ENCODE data around the gene ECHDC3.

The ECHDC3 gene

DNA sequence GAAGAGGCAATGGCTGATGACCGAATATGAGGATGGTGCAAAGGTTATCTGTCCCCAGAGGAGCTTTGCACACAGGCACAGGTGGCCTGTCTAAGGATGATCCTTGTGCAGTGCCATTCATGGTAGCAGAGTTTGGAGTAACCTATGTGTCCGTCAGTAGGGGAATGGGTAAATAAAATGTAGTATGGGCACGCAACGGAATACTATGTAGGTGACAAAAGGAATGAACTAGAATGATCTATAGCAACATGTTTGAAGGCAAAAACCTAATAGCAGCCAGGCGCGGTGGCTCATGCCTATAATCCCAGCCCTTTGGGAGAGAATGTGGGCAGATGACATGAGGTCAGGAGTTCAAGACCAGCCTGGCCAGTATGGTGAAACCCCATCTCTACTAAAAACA, 41.6 kb upstream of the ECHDC3 start:
- no peak for DNase-seq (ENCODE audit: low spot score)
- TF ChIP-seq CTCF (IDR thresholded peaks at IDR 0.05; ENCODE audit: extremely low read depth, insufficient read depth, missing control alignments): no peak
- in situ Hi-C loops (cut with MboI; ENCODE audit: low pct_unique_long_range_greater_than_20kb, low sequenced_read_pairs, unreplicated experiment): no loop called here

DNA sequence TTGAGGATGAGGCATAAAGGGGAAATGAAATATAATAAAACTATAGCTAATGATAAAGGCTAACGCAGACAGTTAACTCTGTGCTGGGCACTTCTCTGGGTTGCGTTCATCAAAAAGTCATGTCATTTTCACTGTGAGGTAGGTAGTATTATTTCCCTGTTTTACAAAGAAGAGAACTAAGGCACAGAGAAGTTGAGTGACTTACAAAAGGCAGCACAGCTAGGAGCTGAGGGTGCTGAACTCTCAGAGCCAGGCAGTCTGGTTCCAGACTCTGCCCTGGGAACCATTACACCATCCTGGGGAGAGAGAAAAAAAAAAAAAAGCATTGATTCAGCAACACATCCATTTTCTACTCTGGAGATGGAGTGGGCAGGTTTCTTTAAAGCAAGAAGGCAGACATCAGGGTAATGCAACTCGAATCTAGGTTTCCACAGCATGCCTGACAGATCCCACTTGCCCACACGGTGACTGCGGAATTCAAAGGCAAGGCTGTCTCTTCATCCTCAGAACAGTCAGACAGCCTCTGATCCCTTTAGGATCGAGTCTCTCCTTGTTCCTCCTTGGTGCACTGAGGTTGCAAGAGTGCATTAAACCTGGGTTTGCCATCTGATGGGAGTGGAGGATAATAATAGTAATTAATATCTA, 40.6 kb upstream of the ECHDC3 start:
- in situ Hi-C loops (cut with MboI; ENCODE audit: low pct_unique_long_range_greater_than_20kb, low sequenced_read_pairs, unreplicated experiment): no loop called here
- no peak for TF ChIP-seq CTCF (IDR thresholded peaks at IDR 0.05; ENCODE audit: extremely low read depth, insufficient read depth, missing control alignments)

GRCh38 chr10:11702264-11702663, 39.9 kb upstream of the ECHDC3 start:
- in situ Hi-C loops (cut with MboI; ENCODE audit: low pct_unique_long_range_greater_than_20kb, low sequenced_read_pairs, unreplicated experiment): no loop called here
- no peak for TF ChIP-seq CTCF (IDR thresholded peaks at IDR 0.05; ENCODE audit: extremely low read depth, insufficient read depth, missing control alignments)
- DNase-seq (ENCODE audit: low spot score): no peak

More for the DNA sequence above, 40.6 kb upstream of the ECHDC3 start:
- DNase-seq (ENCODE audit: low spot score): no peak

GRCh38 chr10:11704092-11704491, 38.1 kb upstream of the ECHDC3 start:
- no peak for TF ChIP-seq CTCF (IDR thresholded peaks at IDR 0.05; ENCODE audit: extremely low read depth, insufficient read depth, missing control alignments)
- in situ Hi-C loops (cut with MboI; ENCODE audit: low pct_unique_long_range_greater_than_20kb, low sequenced_read_pairs, unreplicated experiment): no loop called here
- no peak for DNase-seq (ENCODE audit: low spot score)

- DNase-seq (ENCODE audit: low spot score): no peak
- TF ChIP-seq CTCF (IDR thresholded peaks at IDR 0.05; ENCODE audit: extremely low read depth, insufficient read depth, missing control alignments): no peak
- in situ Hi-C loops (cut with MboI; ENCODE audit: low pct_unique_long_range_greater_than_20kb, low sequenced_read_pairs, unreplicated experiment): no loop called here
Measured at GRCh38 chr10:11705722-11706121, 36.5 kb upstream of the ECHDC3 start.

DNA sequence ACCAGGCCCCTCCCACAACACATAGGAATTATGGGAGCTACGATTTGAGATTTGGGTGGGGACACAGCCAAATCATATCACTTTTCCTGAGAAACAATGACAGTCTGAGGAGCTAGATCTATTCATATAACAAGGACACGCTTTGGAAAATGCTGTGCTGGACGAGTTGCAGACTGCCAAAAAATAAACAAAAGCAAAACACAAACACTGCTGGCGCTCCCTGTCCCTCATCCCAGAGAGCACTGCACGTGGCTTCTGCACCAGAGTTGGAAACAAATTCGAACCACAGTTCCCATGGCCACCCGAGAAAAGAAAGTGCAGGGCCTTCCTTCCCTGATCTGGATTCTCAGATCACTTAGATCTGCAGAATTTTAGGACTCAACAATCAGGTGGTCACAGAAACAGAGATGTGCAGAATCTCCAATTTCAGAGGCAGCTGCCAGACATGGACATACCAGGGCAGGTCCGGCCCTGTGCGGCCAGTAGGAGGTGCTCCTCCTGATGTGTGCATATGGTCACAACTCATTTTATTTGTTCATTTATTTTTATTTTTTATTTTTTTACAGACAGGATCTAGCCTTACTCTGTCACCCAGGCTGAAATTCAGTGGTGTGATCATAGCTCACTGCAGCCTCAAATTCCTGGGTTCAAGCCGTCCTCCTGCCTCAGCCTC, 35.2 kb upstream of the ECHDC3 start:
- TF ChIP-seq CTCF (IDR thresholded peaks at IDR 0.05; ENCODE audit: extremely low read depth, insufficient read depth, missing control alignments): peak; percentile 16
- in situ Hi-C loops (cut with MboI; ENCODE audit: low pct_unique_long_range_greater_than_20kb, low sequenced_read_pairs, unreplicated experiment): no loop called here
- DNase-seq (ENCODE audit: low spot score): no peak

All from GM13977 (cell line).